ENCODE measurements around the gene GHRL.
"Not testable (repeated sequence)": the region's sequence is repeated elsewhere in the genome, so short reads cannot be mapped to it uniquely, and the experiment has no call there.

The GHRL gene

GRCh38 chr3:10322352-10322710 is 29.6 kb upstream of the GHRL start:
- DNase-seq, result no peak

GRCh38 chr3:10321630-10322351 is 29.0 kb upstream of the GHRL start:
- DNase-seq, result no peak

DNA sequence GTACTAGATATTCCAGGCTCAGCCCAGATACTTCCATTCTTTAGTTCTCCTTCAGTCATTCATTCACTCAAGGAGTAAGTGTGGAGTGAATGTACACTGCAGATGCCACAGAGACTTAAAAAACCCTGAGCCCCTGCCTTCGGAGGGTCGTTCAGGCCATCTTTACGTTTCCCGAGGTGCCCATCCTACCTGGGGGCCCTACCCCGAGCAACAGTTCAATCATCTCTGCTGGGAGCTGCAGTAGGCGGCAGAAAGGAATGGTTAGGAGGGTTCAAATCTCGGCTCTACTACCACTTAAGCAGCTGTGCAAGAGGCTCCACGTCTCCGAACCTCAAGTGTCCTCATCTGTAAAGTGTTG is 27.6 kb upstream of the GHRL start:
- no peak for DNase-seq

- no peak for DNase-seq
These were observed 27.1 kb upstream of the GHRL start for GRCh38 chr3:10319804-10320203.

GRCh38 chr3:10319251-10319650 is 26.5 kb upstream of the GHRL start:
- DNase-seq, result no peak

DNA sequence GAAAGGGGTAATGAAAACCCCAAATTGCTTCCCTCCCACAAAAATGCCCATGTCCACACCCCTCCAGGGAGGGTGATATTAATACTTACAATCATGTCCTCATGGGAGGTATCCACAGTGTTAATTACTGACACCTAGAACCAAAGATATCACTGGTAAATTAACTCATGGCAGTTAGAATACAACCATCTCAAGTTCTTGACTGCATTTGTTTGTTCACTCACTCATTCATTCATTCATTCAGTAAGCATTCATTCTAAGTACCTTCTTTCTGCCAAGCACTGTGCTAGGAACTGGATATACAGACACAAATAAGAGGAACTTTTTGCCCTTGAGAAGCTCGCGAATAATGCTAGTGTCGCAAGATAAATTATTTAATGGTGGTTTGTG is 25.2 kb upstream of the GHRL start:
- DNase-seq, result no peak

GRCh38 chr3:10317311-10317960 is 24.7 kb upstream of the GHRL start:
- no peak for DNase-seq

DNA sequence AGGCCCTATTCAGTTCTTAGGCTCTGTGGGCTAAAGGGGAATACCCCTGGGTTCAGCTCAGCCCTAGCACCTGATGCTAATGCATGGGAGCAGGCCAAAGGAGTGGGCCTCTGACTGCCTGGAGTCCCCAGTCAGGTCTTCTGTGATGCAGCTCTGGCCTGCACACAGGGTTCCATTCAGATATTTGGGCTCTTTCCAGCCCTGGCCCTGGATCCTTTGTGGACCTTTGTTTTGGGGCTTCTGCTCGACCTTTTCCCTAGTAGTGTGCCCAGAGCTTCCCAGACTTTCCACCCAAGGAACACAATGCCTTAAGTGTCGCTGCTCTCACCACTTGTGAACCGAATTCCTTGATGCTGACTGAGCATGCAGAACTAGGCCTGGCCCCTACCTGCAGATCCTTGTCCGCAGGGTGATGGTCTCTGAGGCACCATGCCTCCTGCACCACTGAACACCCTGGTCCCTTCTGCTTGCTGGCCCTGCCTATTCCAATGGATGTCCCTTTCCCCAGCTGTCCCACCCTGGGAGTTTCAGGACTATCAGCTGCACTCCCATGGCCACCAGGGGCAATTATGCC is 23.1 kb upstream of the GHRL start:
- DNase-seq, result no peak

DNA sequence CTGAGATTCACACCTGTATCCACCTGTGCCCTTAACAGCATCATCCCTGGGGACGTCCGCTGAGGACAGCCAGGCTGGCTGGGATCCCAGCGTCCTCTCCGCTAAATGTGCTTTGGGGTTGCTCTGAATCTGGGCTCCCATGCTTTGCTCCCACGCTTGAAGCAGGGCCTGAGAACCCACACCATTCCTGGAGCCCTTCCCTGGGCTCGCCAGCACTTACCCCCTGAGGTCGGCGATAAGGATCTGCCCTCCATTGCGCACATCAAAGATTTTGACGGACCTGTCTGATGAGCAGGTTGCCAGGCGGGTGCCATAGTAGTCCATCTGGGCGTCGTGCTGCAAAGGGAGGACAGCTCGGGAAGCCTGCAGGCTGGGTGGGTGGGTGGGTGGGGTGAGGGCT is 22.4 kb upstream of the GHRL start:
- DNase-seq, result no peak

DNA sequence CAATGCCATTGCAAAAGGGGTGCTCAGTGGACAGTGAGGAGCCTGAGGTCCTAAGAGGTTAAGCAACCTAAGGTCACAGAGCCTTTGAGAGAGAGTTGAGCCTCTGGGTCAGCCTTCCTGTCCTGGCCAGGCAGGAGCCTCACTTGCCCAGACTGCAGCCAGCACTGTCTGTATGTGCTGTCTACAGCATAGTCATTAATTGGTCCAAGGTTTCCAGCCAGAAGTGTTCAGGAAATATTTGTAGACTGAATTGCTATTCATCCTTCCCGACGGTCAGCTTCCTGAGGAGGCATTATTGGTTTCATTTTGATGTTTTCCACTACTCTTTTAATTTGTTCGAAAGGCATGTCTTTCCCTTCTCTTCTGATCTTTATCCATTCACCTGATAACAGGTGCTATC is 20.1 kb upstream of the GHRL start:
- DNase-seq, result no peak

DNA sequence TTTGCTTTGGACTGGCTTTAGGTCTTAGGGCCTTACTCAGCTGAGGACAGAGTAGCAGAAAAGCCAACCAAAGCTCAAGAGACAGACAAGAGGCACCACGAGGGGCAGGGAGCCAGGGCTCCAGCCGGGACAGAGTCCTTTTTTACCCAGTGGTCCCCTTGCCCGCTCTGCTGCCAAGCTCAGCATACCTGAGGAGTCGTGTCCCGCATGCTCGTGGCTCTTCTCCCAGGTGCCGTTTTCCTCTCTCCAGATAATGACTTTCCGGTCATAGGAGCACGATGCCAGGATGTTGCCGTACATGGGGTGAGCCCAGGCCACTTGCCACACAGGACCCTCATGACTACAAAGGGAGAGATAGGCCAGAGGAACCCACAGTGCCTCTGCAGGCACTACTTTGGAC is 19.6 kb upstream of the GHRL start:
- no peak for DNase-seq

DNA sequence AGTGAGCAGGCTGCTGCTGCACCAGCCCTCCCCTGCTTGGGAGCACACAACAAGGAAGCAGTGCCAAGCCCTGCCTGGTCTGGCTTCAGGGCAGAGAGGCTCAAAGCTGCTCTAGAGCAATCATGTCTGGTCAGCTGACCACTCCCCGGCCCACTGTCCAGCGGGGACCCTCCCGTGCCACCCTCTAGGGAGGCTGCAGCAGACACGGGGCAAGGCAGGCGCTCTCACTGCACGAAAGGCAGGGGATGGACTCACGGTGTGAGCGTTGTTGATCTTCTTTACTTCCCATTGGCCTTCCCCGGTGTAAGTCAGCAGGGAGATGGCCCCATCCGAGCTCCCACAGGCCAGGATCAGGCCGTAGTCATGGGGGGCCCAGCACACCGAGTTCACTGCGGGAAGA is 19.0 kb upstream of the GHRL start:
- no peak for DNase-seq

- DNase-seq, result no peak
These were observed 17.8 kb upstream of the GHRL start for GRCh38 chr3:10310578-10310977.

- no peak for DNase-seq
These were observed 17.0 kb upstream of the GHRL start for GRCh38 chr3:10309736-10310135.

DNA sequence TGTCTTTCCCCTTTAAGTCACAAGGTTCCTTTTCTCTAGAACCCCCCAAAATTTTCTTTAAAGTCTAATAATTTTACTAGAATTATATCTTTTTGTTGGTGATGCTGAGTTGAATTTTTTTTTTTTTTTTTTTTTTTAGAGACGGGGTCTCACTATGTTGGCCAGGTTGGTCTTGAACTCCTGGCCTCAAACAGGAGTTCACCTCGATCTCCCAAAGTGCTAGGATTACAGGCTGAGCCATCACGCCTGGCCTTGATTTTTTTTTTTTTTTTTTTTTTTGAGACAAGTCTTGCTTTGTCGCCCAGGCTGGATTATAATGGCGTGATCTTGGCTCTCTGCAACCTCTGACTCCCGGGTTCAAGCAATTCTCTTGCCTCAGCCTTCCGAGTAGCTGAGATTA is 15.9 kb upstream of the GHRL start:
- DNase-seq, result no peak

GRCh38 chr3:10306156-10306555 is 13.4 kb upstream of the GHRL start:
- no peak for DNase-seq

GRCh38 chr3:10305331-10305902 is 12.7 kb upstream of the GHRL start:
- DNase-seq, result no peak

DNA sequence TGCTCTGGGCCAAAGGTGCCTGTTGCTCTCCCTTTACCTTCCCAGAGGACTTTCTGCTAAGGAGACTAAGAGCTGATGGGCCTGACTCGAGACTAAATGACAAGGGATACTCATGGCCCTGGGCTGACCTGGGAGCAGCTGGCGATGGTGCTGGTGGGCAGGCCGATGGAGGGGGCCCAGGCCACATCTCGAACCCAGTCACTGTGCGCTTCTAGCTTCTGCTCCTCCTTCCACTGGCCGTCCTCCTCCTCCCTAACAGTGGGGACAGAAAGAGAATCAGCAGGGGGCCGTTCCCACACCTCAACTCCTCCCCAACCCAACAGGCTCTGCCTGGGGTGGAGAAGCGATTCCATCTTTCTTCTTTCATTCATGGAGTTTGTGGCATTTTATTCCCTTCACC is 12.2 kb upstream of the GHRL start:
- DNase-seq, result no peak

DNA sequence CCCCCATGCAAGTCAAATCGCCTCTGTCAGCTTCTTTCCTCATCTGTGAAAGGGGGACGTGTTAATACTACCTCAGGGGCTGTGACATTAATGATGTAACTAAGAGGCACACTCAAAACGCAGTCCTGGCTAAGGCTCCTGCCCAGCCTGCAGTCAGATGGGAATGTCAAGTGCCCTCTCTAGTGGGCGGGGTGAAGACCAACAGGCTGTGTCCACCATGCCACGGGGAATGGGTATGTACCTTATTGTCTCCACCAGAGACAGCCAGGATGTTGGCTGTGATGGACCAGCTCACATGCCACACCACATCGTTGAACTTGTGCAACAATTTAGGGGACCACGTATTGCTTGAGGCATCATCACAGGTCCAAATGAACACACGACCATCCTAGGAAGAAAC is 11.0 kb upstream of the GHRL start:
- DNase-seq, result no peak

DNA sequence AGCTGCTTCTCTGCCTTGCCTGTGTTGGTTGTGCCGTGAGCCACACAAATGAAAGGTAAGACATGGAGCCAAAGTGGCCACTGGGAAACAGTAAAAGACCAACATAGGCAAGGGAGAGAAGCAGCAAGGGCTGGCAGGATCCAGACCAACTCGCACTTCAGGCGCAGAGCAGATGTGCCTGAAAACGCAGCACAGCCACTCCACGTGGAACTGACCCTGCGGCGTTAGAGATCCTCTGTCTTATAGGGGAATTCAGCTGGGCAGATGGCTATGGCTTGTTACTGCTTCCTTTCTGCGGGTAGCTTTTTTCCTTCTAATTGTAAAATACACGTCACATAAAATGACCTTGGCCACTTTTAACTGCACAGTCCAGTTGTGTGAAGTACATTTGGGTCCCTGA is 10.4 kb upstream of the GHRL start:
- DNase-seq, result no peak

GRCh38 chr3:10300087-10300486 is 7.3 kb upstream of the GHRL start:
- DNase-seq, result no peak

GRCh38 chr3:10299679-10300078 is 6.9 kb upstream of the GHRL start:
- DNase-seq, result no peak

GRCh38 chr3:10299175-10299574 is 6.4 kb upstream of the GHRL start:
- no peak for DNase-seq

DNA sequence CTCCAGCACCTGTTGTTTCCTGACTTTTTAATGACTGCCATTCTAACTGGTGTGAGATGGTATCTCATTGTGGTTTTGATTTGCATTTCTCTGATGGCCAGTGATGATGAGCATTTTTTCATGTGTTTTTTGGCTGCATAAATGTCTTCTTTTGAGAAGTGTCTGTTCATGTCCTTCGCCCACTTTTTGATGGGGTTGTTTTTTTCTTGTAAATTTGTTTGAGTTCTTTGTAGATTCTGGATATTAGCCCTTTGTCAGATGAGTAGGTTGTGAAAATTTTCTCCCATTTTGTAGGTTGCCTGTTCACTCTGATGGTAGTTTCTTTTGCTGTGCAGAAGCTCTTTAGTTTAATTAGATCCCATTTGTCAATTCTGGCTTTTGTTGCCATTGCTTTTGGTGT is 5.3 kb upstream of the GHRL start:
- not testable (repeated sequence) for DNase-seq
